GM23248 (cell line): ENCODE measurements around the gene FNTB. TPM values are rescaled to one million over a fixed set of nuclear protein-coding genes. Genes with fewer than 3 reads are reported as not detected.

Experiments used
- DNase-seq: peaks from one replicate; pipeline ENCODE4 v3.0.0-alpha.2; 2015
- H2AFZ ChIP-seq: fragments of 200-600 bp; sonication (generic); 2 replicates; pipeline ENCODE4 v1.6.1; 2016; ENCODE audit warnings: antibody characterized with exemption
- H3F3A ChIP-seq: fragments of 200-600 bp; sonication (generic); 2 replicates; pipeline ENCODE4 v1.6.1; 2016; ENCODE audit warnings: mild to moderate bottlenecking, antibody characterized with exemption, mixed run types; ENCODE audit not compliant: insufficient read depth
- H3K27ac ChIP-seq: fragments of 200-600 bp; sonication (generic); 2 replicates; pipeline ENCODE4 v1.5.1; 2016; ENCODE audit warnings: mild to moderate bottlenecking
- H3K27me3 ChIP-seq: fragments of 200-600 bp; sonication (generic); replicated peaks from 2 replicates; pipeline ENCODE4 v1.6.1; 2016; ENCODE audit warnings: mild to moderate bottlenecking; ENCODE audit not compliant: insufficient read depth
- H3K36me3 ChIP-seq: fragments of 200-600 bp; sonication (generic); 2 replicates; pipeline ENCODE4 v1.6.1; 2016; ENCODE audit warnings: low read depth, mild to moderate bottlenecking
- H3K4me1 ChIP-seq: fragments of 200-600 bp; sonication (generic); 2 replicates; pipeline ENCODE4 v1.6.1; 2016; ENCODE audit warnings: mild to moderate bottlenecking; ENCODE audit not compliant: insufficient read depth
- H3K4me2 ChIP-seq: fragments of 200-600 bp; sonication (generic); one replicate; pipeline ENCODE4 v1.6.1; 2016; ENCODE audit warnings: mild to moderate bottlenecking; ENCODE audit not compliant: unreplicated experiment
- H3K4me3 ChIP-seq: fragments of 200-600 bp; sonication (generic); 2 replicates; pipeline ENCODE4 v1.5.1; 2016; ENCODE audit warnings: mild to moderate bottlenecking
- H3K79me2 ChIP-seq: fragments of 200-600 bp; sonication (generic); 2 replicates; pipeline ENCODE4 v1.6.1; 2016; ENCODE audit warnings: mild to moderate bottlenecking; ENCODE audit not compliant: insufficient read depth
- H3K9ac ChIP-seq: fragments of 200-600 bp; sonication (generic); 2 replicates; pipeline ENCODE4 v1.6.1; 2016; ENCODE audit warnings: mild to moderate bottlenecking
- H3K9me2 ChIP-seq: fragments of 200-600 bp; sonication (generic); 2 replicates; pipeline ENCODE4 v1.6.1; 2016; ENCODE audit warnings: mixed run types, mild to moderate bottlenecking, moderate library complexity; ENCODE audit not compliant: insufficient read depth
- H3K9me3 ChIP-seq: fragments of 200-600 bp; sonication (generic); one replicate; pipeline ENCODE4 v1.6.1; 2017; ENCODE audit warnings: low read depth
- H4K20me1 ChIP-seq: fragments of 200-600 bp; sonication (generic); 2 replicates; pipeline ENCODE4 v1.6.0; 2016; ENCODE audit not compliant: insufficient read depth
- EZH2 ChIP-seq: fragments of 200-600 bp; sonication (generic); IDR thresholded peaks from 2 replicates; pipeline ENCODE4 v1.6.1; 2018; ENCODE audit warnings: antibody characterized with exemption, mild to moderate bottlenecking; ENCODE audit not compliant: insufficient read depth, poor library complexity, severe bottlenecking
- EZH2phosphoT487 ChIP-seq: fragments of 200-600 bp; sonication (generic); IDR thresholded peaks from 2 replicates; pipeline ENCODE4 v1.6.1; 2018; ENCODE audit warnings: antibody characterized with exemption, moderate library complexity, mild to moderate bottlenecking, low read depth; ENCODE audit not compliant: insufficient read depth
- WGBS, 2 experiments: methylation state at CpG; one replicate each; pipeline ENCODE4 v1.1.6; 2015 to 2017; ENCODE audit warnings: low lambda C conversion rate in 2 of 2, low coverage in 1 of 2; ENCODE audit errors: missing lambda C conversion rate in 2 of 2; 5-methylcytosine and 5-hydroxymethylcytosine counted together
- in situ Hi-C: fragments of 300-500 bp; cut with MboI; formaldehyde crosslinking; loops from 2 replicates; pipeline ENCODE4 v1.15.0; 2020
- polyA plus RNA-seq: library from polyadenylated mRNA; unstranded; fragments of >200 nt; fragmentation: Nextera tagmentation; extraction: Ambion mirVana; gene quantifications from 2 replicates; pipeline ENCODE4 v1.2.1, GENCODE V29; 2016
- total RNA-seq: library from RNA; depleted of rRNA; stranded (reverse); fragments of >200 nt; shearing (Covaris generic); gene quantifications from 2 replicates; pipeline ENCODE4 v1.2.3, GENCODE V29; 2014

The FNTB gene
- total and polyA plus RNA-seq, 2 experiments from 2014 or later, result 15.5 to 19.5 TPM

GRCh38 chr14:64968167-64968566, 18.5 kb upstream of the FNTB start:
- no peak for DNase-seq
- Histone ChIP-seq H3K9ac (no peak overlapping the region), H3K79me2 (no peaks in the 10 kb centered on the region), H3K4me2 (no peak overlapping the region), H3K9me3 (no peaks in the 10 kb centered on the region), H3K27ac (no peak overlapping the region), H3K9me2 (no peaks in the 10 kb centered on the region), H3K4me1 (no peaks in the 10 kb centered on the region), H3K27me3 (no peaks in the 10 kb centered on the region), H3F3A (no peaks in the 10 kb centered on the region), H3K4me3 (no peak overlapping the region), H3K36me3 (no peaks in the 10 kb centered on the region), H2AFZ (no peak overlapping the region), H4K20me1 (no peaks in the 10 kb centered on the region)
- in situ Hi-C loops, result no loop called here
- 75 to 82% methylated on average over 7 of the region's 7 CpGs for WGBS, 2 experiments
- no peak for TF ChIP-seq EZH2phosphoT487
- TF ChIP-seq EZH2, result no peak

DNA sequence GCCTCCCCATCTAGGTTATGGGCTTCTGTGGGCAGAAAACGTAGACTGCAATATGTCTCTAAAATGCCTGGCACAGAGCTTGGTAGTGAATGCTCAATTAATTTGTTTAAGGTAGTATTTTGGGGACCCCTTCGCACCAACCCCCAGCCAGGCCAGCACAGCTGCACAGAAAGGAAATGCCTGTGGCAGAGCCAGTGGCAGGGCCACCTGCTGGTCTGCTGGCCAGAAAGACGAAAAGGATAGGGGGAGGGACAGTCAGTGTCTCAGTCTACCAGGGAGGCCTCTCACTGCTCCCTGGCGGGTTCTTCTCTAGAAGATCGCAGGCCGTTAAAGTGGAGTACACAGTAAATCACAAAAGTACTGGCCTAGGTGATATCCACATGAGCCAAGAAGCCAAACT, 18.0 kb upstream of the FNTB start:
- no peak overlapping the region for H2AFZ ChIP-seq
- H3K9me2 ChIP-seq, result no peaks in the 10 kb centered on the region
- H3F3A ChIP-seq, result no peaks in the 10 kb centered on the region
- H3K9me3 ChIP-seq, result no peaks in the 10 kb centered on the region
- H3K4me1 ChIP-seq, result no peaks in the 10 kb centered on the region
- H4K20me1 ChIP-seq, result no peaks in the 10 kb centered on the region
- DNase-seq, result no peak
- no peak overlapping the region for H3K9ac ChIP-seq
- TF ChIP-seq EZH2 (no peak), EZH2phosphoT487 (no peak)
- H3K36me3 ChIP-seq, result no peaks in the 10 kb centered on the region
- WGBS, 2 experiments, result 78 to 81% methylated on average over 6 of the region's 6 CpGs
- H3K79me2 ChIP-seq, result no peaks in the 10 kb centered on the region
- no peaks in the 10 kb centered on the region for H3K27me3 ChIP-seq
- H3K4me3 ChIP-seq, result no peak overlapping the region
- no peak overlapping the region for H3K4me2 ChIP-seq
- in situ Hi-C loops, result no loop called here
- no peak overlapping the region for H3K27ac ChIP-seq

DNA sequence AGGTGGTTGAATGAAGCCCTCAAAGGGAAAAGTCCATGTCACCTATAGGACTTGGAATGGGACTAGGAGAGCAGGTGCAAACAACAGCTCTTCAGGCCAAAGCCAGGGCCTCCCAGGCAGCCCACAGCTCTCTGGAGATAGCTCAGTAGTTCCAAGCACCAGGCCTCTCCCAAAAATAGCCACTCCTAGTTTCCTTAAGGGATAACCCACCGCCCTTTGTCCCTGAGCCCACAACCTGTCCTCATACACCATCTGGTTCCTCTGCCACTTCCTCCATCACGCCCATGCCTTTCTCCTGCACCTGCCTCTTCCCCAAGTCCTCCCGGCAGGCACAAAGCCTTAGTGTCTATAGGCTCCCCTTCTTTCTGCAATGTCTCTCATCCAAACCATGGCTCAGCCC, 16.7 kb upstream of the FNTB start:
- H4K20me1 ChIP-seq, result no peaks in the 10 kb centered on the region
- WGBS, 2 experiments, result 98 to 99% methylated on average over 3 of the region's 3 CpGs
- H3F3A ChIP-seq, result no peaks in the 10 kb centered on the region
- H3K9me3 ChIP-seq, result no peaks in the 10 kb centered on the region
- H3K27ac ChIP-seq, result no peak overlapping the region
- no peak overlapping the region for H2AFZ ChIP-seq
- no peaks in the 10 kb centered on the region for H3K27me3 ChIP-seq
- no peak overlapping the region for H3K9ac ChIP-seq
- no peaks in the 10 kb centered on the region for H3K36me3 ChIP-seq
- H3K4me1 ChIP-seq, result no peaks in the 10 kb centered on the region
- TF ChIP-seq EZH2phosphoT487 (no peak), EZH2 (no peak)
- DNase-seq, result no peak
- no peaks in the 10 kb centered on the region for H3K9me2 ChIP-seq
- H3K4me2 ChIP-seq, result no peak overlapping the region
- H3K4me3 ChIP-seq, result no peak overlapping the region
- H3K79me2 ChIP-seq, result no peaks in the 10 kb centered on the region
- in situ Hi-C loops, result no loop called here

DNA sequence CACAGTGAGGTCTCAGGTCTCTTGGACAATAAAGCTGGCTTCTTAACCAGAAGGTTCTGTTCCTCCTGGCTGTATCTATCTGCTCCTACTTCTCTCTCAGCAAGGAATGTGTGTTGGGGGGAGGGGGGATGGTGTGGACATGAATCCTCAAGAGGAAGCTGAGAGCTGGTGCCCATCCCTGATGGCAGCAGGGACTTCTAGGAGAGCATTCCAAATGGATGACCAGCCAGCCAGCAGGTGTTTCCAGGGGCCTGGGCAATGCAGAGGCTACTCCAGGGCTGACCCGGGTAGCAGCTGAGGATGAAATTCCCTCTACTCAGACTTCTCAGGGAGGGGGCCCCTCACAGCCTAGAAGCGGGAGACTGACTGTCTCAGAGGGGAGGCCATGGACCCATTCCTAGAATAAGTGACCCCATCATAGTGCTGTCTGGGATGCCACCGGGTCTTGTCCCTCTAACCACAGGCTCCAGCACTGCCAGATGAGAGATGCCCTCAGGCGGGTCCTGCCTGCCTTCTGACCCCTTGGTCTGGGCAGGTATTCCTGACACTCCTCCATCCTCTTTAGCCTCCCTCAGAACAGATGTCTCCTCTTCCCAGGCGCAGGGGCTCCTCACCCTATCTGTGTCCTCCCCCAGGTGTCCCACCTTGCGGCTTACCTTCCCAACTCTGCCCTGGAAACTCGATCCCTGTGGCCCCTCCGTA, 15.8 kb upstream of the FNTB start:
- Histone ChIP-seq H3K27me3 (no peaks in the 10 kb centered on the region), H3K9me3 (no peaks in the 10 kb centered on the region), H3K9ac (no peak overlapping the region), H3K9me2 (no peaks in the 10 kb centered on the region), H3K4me2 (peak overlapping the region; percentile 73), H4K20me1 (no peaks in the 10 kb centered on the region), H3K36me3 (no peaks in the 10 kb centered on the region), H3F3A (no peaks in the 10 kb centered on the region), H3K4me1 (no peaks in the 10 kb centered on the region), H3K79me2 (no peaks in the 10 kb centered on the region), H2AFZ (no peak overlapping the region), H3K4me3 (peak overlapping the region; percentile 70; the same call in 1 of the 2 replicates), H3K27ac (no peak overlapping the region)
- peak; percentile 20 for DNase-seq
- in situ Hi-C loops, result no loop called here
- TF ChIP-seq EZH2phosphoT487 (no peak), EZH2 (no peak)
- 56 to 74% methylated on average over 6 to 8 of the region's 8 CpGs for WGBS, 2 experiments
